Skeletal muscle cell (primary cell): ENCODE data around the gene RANBP6.
"Not testable (repeated sequence)": the region's sequence is repeated elsewhere in the genome, so short reads cannot be mapped to it uniquely, and the experiment has no call there.

Experiments
- DNase-seq: peaks from one replicate; pipeline ENCODE4 v3.0.0-alpha.2; 2010; ENCODE audit warnings: low read depth
- H3K4me3 ChIP-seq: 2 replicates; pipeline ENCODE4 v1.5.1; 2011; ENCODE audit warnings: low read depth, mild to moderate bottlenecking, control low read depth, low read length, moderate library complexity

The RANBP6 gene

GRCh38 chr9:6015278-6016157, at the start of gene RANBP6:
Gene RANBP6 (minus strand): TSS chr9:6015624. CDS start chr9:6015607, 17 bp downstream.
- DNase-seq, result peak; percentile 37
- H3K4me3 ChIP-seq, result peak within 1 kb of the TSS; percentile 79

GRCh38 chr9:6063146-6063545, 47.7 kb upstream of the RANBP6 start:
- not testable (repeated sequence) for DNase-seq, H3K4me3 ChIP-seq

GRCh38 chr9:6055666-6056065, 40.2 kb upstream of the RANBP6 start:
- no peak for DNase-seq
- no peak overlapping the region for H3K4me3 ChIP-seq

GRCh38 chr9:6055216-6055615, 39.8 kb upstream of the RANBP6 start:
- peak; percentile 69 for DNase-seq
- H3K4me3 ChIP-seq, result no peak overlapping the region

GRCh38 chr9:6054280-6055099, 39.1 kb upstream of the RANBP6 start:
- DNase-seq, result peak; percentile 17

GRCh38 chr9:6052293-6052919, 37.0 kb upstream of the RANBP6 start:
- DNase-seq, result no peak
- no peak overlapping the region for H3K4me3 ChIP-seq

More at GRCh38 chr9:6054280-6055099, 39.1 kb upstream of the RANBP6 start:
- H3K4me3 ChIP-seq, result no peak overlapping the region

- no peak for DNase-seq
- H3K4me3 ChIP-seq, result no peak overlapping the region
These were observed 36.1 kb upstream of the RANBP6 start for GRCh38 chr9:6051511-6051950.

GRCh38 chr9:6049798-6050197, 34.4 kb upstream of the RANBP6 start:
- H3K4me3 ChIP-seq, result no peak overlapping the region
- no peak for DNase-seq

GRCh38 chr9:6048039-6048438, 32.6 kb upstream of the RANBP6 start:
- H3K4me3 ChIP-seq, result no peak overlapping the region
- no peak for DNase-seq

GRCh38 chr9:6047020-6047419, 31.6 kb upstream of the RANBP6 start:
- no peak overlapping the region for H3K4me3 ChIP-seq
- DNase-seq, result no peak

GRCh38 chr9:6045364-6045763, 29.9 kb upstream of the RANBP6 start:
- DNase-seq, result no peak
- H3K4me3 ChIP-seq, result no peak overlapping the region

GRCh38 chr9:6040077-6040476, 24.7 kb upstream of the RANBP6 start:
- DNase-seq, result no peak
- no peak overlapping the region for H3K4me3 ChIP-seq

GRCh38 chr9:6036391-6036790, 21.0 kb upstream of the RANBP6 start:
- no peak for DNase-seq
- H3K4me3 ChIP-seq, result no peak overlapping the region

GRCh38 chr9:6034954-6035353, 19.5 kb upstream of the RANBP6 start:
- DNase-seq, result no peak
- no peak overlapping the region for H3K4me3 ChIP-seq

- H3K4me3 ChIP-seq, result no peak overlapping the region
- DNase-seq, result no peak
These were observed 14.3 kb upstream of the RANBP6 start for GRCh38 chr9:6029604-6030274.

- DNase-seq, result no peak
- H3K4me3 ChIP-seq, result no peak overlapping the region
These were observed 8.7 kb upstream of the RANBP6 start for GRCh38 chr9:6024035-6024554.

- not testable (repeated sequence) for DNase-seq, H3K4me3 ChIP-seq
These were observed 1.6 kb upstream of the RANBP6 start for GRCh38 chr9:6016975-6017374.

- peak overlapping the region; percentile 79 for H3K4me3 ChIP-seq
- peak; percentile 13 for DNase-seq
These were observed 654 bp downstream of the RANBP6 start for GRCh38 chr9:6014670-6015270.
